Kidney epithelial cell (primary cell): Measurements from ENCODE around the gene SLC6A11. TPM values are rescaled to one million over a fixed set of nuclear protein-coding genes. Genes with fewer than 3 reads are reported as not detected.

Source experiments
- DNase-seq: peaks from one replicate; pipeline ENCODE4 v3.0.0-alpha.2; 2010; ENCODE audit warnings: low read depth
- H3K27me3 ChIP-seq: 2 replicates; pipeline ENCODE4 v1.6.0; 2011; ENCODE audit warnings: low read length; ENCODE audit not compliant: control insufficient read depth, insufficient read depth
- H3K36me3 ChIP-seq: 2 replicates; pipeline ENCODE4 v1.5.1; 2011; ENCODE audit warnings: low read length; ENCODE audit not compliant: control insufficient read depth, insufficient read depth
- H3K4me3 ChIP-seq: 2 replicates; pipeline ENCODE4 v1.5.1; 2011; ENCODE audit warnings: low read depth, mild to moderate bottlenecking, control low read depth, low read length
- total RNA-seq: library from RNA; depleted of rRNA; stranded (reverse); fragments of >200 nt; gene quantifications from 2 replicates; pipeline ENCODE4 v1.2.3, GENCODE V29; 2015
- TF ChIP-seq, protein P1 (sequence below): IDR thresholded peaks from 2 replicates; pipeline ENCODE4 v1.5.1; 2011; ENCODE audit warnings: mild to moderate bottlenecking, moderate library complexity, low read length, control low read depth, inconsistent platforms; ENCODE audit not compliant: insufficient read depth, poor library complexity, severe bottlenecking

The SLC6A11 gene
- total RNA-seq, 1 donor from 2014 or later: 0.04 TPM

DNA sequence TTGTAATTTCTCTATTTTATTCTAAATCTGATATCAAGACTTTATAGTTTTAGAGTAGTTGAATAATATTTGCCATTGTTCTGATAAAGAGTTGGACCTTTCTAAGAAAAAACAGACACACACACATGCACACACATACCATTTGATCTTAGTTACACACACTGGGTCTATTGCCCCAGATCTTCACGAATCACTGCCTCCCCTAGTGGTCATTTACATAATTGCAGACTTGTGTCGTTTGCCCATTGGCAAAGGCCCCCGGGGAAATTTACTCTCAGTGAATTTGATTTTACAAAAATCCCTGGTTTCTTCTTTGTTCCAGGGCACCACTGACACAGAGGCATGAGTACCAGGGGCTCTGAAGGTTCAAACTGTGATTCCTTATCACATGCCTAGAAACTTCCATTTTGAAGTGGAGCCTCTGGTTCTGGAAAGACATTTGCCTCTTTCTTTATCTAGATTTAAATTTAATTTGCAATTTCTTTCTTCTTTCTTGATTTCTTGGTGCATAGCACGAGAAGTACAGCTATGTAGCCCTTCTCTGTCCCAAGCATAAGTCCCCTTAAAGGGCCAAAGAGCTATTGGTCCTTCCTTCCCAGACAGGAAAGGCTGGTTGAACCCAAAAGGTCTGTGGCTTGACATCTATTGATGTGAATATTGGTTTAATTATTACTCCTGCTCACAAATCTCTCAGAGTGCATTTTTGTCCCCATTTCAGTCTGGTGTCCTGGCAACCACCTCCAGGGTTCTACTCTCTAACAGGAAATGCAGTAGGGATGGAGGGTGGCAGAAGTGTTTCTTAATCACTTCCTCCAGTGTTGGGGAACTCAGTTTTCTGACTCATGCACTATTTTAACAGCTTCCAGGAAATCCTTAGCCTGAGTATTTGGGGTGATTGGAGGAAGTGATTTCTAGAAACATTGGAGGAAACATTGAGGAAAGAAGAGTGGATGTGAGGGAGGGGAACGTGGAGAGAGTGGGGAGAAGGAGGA is 32.4 kb upstream of the SLC6A11 start:
- DNase-seq: no peak
- H3K4me3 ChIP-seq: no peak overlapping the region
- H3K27me3 ChIP-seq: no peaks in the 10 kb centered on the region
- TF ChIP-seq, protein P1, sequence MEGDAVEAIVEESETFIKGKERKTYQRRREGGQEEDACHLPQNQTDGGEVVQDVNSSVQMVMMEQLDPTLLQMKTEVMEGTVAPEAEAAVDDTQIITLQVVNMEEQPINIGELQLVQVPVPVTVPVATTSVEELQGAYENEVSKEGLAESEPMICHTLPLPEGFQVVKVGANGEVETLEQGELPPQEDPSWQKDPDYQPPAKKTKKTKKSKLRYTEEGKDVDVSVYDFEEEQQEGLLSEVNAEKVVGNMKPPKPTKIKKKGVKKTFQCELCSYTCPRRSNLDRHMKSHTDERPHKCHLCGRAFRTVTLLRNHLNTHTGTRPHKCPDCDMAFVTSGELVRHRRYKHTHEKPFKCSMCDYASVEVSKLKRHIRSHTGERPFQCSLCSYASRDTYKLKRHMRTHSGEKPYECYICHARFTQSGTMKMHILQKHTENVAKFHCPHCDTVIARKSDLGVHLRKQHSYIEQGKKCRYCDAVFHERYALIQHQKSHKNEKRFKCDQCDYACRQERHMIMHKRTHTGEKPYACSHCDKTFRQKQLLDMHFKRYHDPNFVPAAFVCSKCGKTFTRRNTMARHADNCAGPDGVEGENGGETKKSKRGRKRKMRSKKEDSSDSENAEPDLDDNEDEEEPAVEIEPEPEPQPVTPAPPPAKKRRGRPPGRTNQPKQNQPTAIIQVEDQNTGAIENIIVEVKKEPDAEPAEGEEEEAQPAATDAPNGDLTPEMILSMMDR: peak; percentile 74
- H3K36me3 ChIP-seq: no peaks in the 10 kb centered on the region

DNA sequence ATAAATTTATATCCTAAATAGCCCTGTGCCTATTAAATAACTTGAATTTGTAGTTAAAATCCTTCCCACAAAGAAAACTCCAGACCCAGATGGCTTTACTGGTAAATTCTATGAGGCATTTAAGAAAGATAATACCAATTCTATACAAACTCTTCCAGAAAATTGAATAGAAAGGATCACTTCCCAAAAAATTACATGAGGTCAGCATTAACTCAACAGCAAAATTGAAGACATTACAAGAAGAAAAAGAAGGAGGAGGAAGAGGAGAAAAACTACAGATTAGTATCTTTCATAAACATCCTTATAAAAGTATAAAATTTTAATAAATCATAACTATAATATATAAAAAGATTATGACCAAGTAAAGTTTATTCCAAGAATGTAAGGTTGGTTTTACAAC is 29.4 kb upstream of the SLC6A11 start:
- TF ChIP-seq, protein P1: no peak

DNA sequence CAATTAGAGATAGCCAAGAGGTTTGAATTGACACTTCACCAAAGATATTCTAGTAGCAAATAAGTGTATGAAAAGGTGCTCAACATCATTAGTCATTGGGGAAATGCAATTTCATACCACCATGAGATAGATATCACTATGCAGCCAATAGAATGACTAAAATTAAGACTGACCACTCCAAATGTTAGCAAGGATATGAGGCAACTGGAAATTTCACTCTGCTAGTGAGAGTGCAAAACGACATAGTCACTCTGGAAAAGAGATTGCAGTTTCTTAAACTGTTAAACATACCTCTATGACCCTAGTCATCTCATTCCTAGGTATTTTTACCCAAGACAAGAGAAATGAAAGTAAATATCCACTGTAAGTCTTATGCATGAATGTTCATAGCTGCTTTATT is 27.6 kb upstream of the SLC6A11 start:
- TF ChIP-seq, protein P1: no peak
- no peak for DNase-seq
- H3K27me3 ChIP-seq: no peaks in the 10 kb centered on the region

More for the DNA sequence above, 29.4 kb upstream of the SLC6A11 start:
- H3K27me3 ChIP-seq: no peaks in the 10 kb centered on the region
- no peak overlapping the region for H3K4me3 ChIP-seq
- no peak for DNase-seq
- H3K36me3 ChIP-seq: no peaks in the 10 kb centered on the region

DNA sequence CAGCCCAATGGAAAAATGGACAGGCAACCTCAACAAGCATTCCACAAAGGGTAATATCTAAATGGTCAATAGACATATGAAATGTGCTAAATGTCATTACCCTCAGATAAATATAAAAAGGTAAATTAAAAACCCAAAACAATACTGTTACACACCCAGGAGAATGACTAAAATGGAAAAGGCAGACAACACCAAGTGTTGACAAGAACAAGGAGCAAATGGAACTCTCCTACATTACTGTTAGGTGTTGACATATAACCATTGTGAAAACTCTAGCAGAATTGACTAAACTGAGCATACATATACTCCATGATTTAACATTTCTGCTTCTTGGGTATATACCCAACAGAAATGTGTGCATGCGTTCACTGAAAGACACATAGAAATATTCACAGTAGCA is 25.3 kb upstream of the SLC6A11 start:
- DNase-seq: no peak
- no peaks in the 10 kb centered on the region for H3K36me3 ChIP-seq
- H3K4me3 ChIP-seq: no peak overlapping the region
- no peaks in the 10 kb centered on the region for H3K27me3 ChIP-seq
- TF ChIP-seq, protein P1: no peak

More for the DNA sequence above, 27.6 kb upstream of the SLC6A11 start:
- H3K4me3 ChIP-seq: no peak overlapping the region
- H3K36me3 ChIP-seq: no peaks in the 10 kb centered on the region

DNA sequence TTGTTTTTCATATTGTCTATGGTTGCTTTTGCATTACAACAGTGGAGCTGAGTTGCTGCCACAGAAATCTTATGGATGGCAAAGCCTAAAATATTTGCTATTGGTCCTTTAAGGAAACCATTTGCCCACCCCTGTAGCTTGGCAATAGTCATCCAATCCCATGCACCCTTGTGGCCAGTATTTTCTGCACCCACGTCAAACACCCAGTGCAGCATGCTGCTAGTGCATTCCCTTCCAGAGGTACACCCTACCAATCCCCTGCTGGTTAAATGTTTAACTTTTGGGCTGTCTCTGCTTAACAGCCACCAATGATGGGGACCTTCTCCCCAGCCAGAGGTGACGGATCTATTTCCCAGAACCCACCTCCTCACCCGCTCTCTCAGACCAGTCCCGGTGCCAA is 23.8 kb upstream of the SLC6A11 start:
- no peaks in the 10 kb centered on the region for H3K36me3 ChIP-seq
- TF ChIP-seq, protein P1: no peak
- no peak for DNase-seq
- H3K27me3 ChIP-seq: no peaks in the 10 kb centered on the region
- H3K4me3 ChIP-seq: no peak overlapping the region
